Cortex of kidney (tissue), 1 donor: Measurements from ENCODE around the gene HPSE.
"Not testable (repeated sequence)": the region's sequence is repeated elsewhere in the genome, so short reads cannot be mapped to it uniquely, and the experiment has no call there.

Experiments
- DNase-seq: peaks from one replicate; lab custom pipeline; 2025; lab: John Stamatoyannopoulos, UW

HPSE gene

DNA sequence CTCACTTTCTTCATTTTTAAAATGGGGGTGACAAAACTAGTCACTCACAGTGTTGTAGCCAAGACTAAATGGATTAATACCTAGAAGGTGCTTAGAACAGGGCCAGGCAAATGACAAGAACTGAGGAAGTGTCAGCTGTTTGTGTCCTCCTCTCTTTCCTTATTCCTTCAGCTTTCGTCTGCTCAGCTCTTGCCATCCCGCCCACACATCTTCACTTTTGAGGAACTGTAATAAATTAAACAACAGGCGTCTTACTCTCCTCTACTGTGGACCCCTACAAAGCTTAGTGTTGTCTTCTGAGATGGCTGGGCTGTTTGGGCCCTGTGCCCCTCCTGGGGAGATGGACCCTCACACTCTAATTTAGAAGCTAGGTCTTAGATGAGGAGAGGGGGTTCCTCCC is 2.7 kb downstream of the HPSE start:
- DNase-seq, result no peak

DNA sequence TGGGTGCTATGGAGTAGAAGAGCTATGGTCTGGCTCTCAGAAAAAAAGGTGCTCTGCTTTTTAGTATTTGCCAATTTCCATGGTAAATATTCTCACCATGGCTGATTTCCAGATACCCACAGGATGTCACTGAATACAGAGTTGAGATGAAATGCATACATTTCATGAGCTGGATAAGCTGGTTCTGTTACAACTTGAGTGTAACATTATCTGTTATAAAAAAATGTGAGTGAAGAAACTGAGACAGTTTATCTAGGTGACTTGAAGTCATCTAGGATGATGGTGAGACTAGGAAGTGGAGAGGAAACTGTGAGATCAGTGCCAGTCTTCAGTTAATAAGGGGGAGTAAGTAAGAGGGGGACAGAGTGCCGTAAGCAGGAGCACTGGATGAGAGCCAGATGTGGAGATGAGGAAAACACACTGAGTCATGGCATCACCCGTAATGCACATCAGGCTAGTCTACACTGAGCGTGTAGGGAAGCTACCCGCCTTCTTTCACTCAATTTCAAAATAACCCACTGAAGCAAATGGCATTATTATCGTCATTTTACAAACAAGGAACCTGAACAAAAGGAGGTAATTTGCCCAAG is 5.0 kb downstream of the HPSE start:
- DNase-seq, result no peak

DNA sequence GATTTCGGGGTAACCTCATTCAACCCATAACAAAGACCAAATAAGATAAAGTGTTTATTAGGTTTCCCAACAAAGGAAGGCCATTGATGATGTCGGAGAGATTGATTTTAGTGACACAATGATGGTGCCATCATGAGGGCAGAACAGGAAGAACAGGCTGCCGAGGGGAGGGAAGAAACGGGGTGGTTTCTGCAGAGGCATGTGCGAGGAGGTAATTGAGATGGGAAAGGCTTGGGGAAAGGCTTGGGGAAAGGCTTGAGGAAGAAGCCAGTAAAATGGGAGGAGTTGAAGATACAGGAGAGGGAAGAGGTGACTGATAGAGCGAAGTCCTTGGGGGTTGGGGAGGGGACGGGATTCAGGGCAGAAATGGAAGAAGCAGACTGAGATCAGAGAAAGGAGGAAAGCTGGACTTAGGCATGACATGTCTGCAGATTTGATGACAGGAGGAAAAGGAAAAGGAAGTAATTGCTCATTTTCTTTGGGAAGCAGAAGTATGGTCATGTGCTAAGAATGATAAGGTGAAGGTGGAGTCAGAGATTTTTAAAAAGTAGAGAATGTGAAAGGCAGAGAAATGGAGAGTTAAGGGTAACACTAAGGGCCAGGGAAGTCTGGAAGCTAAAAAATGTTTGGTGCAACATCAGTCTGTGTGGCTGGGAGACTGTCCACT is 6.0 kb downstream of the HPSE start:
- DNase-seq, result no peak

DNA sequence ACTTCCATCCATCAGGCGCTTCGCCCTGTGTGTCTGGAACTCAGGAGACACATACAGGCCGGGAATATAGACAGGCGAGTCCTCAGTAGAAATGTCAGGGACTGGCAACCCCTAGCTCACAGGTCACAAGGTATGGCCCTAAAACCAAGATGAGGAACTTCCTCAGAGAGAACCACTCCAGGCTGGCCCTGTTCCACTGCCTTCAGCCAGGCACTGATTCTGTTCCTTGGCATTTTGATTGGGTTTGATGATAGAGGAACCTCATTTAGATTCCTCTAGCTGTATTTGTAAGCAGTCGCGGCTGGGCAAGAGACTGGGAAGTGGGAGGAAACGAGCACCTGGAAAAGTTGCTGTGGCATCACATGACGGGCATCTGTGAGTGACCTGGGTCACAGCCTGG is 8.1 kb downstream of the HPSE start:
- DNase-seq, result no peak

DNA sequence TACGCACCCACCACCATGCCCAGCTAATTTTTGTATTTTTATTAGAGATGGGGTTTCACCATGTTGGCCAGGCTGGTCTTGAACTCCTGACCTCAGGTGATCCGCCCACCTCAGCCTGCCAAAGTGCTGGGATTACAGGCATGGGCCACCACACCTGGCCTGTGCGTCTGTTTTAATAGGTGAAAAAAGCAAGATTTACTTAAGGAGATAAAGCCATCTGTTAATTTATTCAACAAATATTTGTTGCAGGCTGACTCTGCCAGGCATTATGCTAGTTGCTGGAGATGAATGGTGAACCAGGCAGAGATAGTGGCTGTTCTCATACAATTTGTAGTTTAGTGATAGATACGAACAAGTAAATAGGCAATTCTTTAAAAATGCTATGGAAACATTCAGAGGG is 9.3 kb downstream of the HPSE start:
- DNase-seq, result not testable (repeated sequence)

DNA sequence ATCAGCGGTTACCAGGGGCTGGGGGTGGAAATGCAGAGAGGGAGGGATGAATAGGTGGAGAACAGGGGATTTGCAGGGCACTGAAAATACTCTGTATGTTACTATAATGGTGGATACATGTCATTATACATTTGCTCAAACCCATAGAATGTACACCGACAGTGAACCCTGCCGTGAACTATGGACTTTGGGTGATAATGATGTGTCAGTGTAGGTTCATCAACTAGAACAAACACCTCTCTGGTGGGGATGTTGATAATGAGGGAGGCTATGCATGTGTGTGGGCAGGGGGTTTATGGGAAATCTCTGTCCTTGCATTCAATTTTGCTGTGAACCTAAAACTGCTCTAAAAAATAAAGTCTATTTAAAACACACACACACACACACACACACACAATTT is 11.5 kb downstream of the HPSE start:
- no peak for DNase-seq

DNA sequence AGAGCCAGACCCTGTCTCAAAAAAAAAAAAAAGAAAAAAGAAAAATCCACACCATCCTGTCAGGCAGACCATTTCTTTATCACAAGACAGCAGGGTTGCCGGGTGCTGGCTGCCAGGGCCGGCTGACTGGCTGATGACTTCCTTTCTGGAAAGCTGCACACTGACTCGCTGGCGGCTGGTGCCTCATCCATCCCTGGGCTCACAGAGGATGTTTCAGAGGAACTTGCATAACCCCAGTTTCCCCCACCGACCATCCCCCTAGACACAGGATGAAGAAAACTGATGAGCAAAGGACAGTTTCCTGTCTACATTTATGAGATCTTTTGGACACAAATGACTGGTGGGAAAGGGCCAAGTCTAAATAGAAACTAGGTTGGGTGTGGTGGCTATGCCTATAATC is 14.1 kb downstream of the HPSE start:
- no peak for DNase-seq

DNA sequence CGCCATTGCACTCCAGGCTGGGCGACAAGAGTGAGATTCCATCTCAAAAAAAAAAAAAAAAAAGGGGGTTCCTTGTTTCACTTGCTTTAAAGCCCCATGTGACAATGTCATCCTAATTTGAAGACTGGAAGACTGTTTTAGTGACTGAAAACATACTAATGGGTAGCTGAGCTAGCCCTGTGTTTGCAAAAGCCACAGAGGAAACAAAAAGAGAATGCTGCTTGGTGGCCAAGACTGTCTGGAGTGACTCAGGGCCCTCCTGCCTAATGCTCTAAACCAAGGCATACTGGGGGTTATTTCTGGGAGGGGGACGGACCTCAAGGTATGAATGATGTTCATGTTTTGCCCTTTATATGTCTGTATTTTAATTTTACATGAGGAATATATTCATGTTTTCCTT is 16.0 kb downstream of the HPSE start:
- no peak for DNase-seq

DNA sequence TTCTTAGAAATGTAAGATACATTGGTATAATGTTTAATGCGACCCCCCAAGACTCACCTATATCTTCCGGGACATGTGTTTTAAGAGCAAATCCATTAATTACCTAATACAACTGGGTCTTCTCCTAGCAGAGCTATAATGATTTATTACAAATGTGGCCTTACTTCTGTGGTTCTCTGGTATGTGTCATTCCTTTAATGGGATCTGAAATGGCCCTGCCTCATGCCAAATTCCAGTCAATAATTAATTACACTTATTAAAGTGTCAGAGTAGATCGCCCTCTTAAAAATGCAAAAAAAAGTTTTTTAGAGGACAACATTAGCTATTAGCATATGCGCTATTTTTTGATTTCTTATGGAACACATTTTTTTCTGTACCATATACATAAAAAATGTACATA is 17.0 kb downstream of the HPSE start:
- no peak for DNase-seq

DNA sequence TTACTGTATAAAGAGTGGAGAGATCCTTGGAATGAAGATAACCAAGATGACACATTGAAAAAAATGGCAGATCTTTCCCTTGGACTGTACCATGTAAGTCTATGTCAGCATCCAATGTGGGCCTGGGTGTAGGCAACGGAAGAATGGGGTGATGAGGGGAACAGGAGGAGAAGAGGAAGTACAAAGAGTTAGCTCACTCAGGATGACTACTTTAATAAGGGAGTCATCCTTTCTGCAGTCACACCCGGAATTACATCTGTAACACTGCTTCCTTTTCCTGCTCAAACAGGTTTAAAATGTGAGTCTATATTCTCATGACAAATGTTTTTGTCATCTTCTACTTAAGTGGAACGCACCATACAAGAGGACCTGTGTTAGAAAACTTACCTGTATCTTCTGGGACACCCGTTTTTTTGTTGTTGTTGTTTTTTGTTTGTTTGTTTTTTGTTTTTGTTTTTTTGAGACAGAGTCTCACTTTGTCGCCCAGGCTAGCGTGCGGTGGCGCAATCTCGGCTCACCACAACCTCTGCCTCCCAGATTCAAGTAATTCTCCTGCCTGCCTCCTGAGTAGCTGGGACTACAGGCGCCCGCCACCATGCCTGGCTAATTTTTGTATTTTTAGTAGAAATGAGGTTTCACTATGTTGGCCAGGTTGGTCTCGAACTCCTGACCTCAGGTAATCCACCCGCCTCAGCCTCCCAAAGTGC is 18.0 kb downstream of the HPSE start:
- DNase-seq, result no peak

DNA sequence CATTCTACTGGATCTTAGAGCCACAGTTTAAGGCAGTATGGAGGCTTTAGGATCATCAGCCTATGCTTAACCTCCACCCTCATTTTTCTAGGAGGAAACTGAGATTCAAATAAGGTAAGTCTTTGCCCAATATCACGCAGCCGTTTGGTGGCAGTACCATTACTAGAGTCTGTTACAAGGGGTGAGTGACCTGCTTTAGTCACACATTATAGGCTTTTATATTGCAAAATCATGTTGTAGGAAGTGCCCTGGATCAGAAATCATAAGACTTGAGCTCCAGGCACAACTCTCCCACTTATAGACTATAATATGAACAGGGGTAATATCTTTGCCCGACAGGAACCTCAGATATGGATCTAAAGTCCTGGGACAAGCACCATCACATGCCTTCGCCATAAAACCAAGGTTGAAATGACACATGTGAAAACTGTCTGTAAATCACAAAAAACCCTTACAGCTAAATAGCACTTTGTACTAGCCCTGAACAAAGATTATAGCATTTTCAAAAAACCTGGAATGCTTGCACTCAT is 19.2 kb downstream of the HPSE start:
- no peak for DNase-seq

DNA sequence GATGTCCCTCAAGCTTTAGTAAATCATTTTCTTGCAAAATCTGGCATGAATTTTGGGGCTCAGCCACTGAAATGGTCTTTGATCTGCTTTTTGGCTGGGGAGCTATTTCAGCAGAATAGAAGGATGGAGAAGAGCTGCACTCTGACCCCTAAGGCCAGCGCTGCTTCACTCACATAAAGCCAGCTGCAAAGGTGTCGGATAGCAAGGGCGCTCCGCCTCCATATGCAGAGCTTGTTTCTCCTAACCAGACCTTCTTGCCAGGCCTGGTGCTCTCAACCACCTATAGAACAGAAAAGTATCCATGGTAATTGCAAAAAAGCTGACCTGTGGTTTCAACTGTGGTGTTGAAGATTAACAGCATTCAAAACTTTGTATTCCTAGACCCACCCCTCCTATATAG is 26.0 kb downstream of the HPSE start:
- DNase-seq, result no peak

DNA sequence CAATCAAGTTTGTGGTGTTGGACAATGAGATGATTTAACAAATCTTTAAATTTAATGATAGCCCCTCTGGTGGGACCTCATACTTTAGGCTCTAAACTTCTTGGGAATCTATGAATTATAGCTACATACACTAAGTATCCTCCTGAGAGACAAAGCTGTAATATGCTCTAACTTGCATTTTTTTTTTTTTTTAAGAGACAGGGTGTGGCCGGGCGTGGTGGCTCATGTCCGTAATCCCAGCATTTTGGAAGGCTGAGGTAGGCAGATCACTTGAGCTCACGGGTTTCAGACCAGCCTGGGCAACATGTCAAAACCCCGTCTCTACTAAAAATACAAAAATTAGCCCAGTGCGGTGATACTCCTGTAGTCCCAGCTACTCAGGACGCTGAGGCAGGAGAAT is 26.7 kb downstream of the HPSE start:
- DNase-seq, result no peak

DNA sequence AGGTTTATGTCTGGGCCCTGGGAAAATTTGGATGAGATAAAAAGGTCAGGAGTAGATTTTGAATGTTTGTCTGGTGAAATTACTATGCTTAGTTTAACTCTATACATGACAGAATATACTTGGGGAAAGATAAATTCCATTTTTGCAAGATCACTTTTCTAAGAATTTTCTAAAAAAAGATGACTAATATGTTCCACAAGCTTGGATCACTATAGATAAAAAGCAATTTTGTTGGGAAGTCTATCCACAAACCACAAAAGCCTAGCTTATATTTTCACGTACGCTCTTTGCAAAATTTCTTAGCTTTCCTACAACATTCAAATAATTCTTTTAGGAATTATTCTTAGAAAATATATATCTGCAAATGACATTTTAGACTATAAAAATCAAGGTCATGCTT is 29.5 kb downstream of the HPSE start:
- DNase-seq, result no peak

DNA sequence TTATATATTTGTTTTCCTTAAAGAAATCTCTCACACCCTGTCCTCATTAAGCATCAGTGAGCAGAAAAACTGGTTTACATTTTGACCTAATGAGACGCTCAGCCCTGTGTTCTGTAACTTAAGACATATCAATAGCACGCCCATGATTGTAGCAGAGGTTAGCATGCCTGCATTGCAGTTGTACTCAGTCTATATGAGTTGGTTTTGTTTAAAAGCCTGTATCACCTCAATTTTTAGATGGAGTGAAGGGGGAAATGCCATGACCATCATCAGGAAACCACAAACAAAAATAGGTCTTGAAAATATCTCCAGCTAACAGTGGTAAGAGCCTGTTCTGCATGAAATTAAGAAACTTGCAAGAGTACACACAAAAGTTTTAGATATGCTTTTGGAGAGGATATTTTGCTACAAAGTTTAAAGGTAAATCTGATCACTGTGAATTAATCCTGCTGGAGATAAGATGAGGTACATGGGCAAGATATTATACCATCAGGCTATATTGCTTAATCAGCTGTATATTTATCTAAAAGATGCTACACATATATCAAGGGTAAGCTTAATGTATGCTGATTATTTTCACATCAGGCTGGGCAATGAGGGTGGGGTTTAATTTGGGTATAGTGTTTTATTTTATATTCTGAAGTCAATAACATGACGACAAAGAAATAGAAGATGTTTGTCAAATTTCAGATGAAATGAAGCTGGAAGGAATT is 36.9 kb downstream of the HPSE start:
- DNase-seq, result no peak

DNA sequence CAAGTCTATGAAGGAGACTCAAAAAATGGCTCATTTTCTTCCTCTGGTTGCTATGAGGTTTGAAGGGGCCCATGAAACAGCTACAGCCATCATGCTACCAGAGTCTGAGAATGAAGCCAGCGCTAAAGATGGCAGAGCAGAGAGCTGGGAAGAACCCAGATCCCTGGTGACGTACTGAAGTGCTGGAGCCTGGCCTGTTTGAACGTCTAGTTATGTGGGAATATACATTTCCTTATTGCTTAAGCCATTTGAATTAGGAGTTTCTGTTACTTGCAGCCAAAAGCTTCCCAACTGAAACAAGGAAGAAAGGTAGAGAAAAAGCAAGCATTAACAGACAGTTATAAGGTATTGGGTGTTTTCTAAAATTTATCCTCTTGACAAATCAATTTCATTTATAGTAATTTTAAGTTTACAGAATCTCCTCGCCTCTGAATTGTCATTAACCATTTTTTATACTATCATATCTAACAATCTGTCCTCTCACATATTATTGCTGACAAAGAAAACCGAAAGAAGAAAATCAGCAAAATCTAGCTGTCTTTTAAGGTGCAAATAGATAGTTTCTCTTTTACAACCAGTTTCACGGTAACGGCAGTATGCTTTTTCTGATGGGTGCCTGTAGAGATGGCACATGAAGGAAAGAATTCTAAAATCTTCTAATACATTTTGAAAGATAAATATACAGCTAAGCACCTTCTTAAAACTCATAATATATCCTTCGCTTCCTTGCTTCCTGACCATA is 41.2 kb downstream of the HPSE start:
- DNase-seq, result no peak

DNA sequence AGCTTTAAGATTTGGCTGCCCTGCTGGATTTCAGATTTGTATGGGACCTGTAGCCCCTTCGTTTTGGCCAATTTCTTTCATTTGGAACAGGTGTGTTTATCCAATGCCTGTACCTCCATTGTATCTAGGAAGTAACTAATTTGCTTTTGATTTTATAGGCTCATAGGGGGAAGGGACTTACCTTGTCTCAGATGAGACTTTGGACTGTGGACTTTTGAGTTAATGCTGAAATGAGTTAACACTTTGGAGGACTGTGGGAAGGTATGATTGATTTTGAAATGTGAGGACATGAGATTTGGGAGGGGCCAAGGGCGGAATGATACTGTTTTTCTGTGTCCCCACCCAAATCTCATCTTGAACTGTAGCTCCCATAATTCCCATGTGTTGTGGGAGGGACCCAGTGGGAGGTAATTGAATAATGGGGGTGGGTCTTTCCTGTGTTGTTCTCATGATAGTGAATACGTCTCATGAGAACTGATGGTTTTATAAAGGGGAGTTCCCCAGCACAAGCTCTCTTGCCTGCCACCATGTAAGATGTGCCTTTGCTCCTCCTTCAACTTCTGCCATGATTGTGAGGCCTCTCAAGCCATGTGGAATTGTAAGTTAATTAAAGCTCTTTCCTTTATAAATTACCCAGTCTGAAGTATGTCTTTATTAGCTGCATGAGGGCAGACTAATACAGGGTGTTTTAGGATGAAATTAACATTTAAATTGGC is 44.4 kb downstream of the HPSE start:
- DNase-seq, result not testable (repeated sequence)

DNA sequence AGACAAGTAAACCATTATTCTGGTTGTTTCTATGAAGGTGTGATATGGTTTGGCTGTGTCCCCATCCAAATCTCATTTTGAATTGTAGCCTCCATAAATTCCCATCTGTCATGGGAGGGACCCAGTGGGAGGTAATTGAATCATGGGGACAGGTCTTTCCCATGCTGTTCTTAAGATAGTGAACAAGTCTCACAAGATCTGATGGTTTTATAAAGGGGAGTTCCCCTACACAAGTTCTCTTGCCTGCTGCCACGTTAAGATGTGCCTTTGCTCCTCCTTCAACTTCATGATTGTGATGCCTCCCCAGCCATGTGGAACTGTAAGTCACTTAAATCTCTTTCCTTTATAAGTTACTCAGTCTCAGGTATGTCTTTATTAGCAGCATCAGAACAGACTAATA is 46.3 kb downstream of the HPSE start:
- not testable (repeated sequence) for DNase-seq

DNA sequence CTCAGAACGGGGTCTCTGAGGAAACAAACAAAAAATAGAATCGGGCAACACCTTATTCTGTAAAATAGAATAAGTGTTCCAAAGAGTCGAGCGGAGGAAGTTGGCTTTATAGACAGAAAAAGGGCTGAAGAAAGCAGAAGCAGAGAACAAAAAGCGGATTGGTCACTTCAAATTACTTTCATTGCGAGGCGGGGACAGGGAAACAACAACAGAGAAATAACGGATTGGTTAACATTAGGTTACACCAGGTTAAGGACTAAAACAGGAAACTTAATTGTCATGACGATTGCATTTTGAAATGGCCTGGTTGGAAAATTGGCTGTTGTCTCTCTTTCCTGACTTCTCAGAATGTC is 49.6 kb downstream of the HPSE start:
- no peak for DNase-seq

DNA sequence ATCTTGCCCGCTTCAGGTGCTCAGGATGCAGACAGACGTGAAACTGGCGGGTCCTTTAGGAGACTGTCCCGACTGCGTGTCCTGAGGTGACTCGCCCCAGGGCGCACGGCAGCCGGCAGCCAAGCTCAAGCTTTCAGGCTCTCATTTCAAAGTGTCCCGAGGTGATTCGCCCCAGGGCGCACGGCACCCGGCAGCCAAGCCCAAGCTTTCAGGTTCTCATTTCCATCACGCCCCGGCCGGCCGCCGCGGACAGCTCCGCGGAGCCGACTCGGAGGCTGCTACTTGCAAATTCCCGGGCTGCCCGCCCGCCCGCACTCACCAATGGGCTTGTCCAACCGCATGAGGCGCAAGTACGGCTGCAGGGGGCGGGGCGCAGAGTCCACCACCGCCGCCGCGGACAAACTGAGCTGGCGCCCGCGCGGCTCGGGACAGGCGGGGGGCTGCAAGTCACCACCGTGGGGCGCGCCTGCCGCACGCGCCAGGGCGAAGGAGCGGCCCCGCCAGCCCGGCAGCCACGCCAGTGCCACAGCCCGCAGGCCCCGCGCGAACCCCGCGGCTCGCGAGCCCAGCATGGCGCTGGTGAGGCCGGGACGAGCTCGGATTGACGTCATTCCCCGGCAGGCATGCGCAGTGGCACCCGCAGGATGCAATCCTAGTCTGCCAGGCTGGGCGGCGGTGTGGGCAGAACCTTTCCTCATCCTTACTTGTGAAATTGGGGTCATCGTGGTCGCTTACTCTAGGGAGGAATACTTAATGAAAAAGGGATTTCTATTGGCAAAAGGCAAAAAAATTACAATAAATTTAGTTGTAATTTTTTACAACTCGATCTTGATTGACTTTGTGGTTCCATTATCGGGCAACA is 50.2 kb downstream of the HPSE start, which contains the start of gene COQ2:
Gene COQ2, minus strand, starts transcription at position 606 of the 862 bp plus-strand sequence. Its CDS starts 34 bp downstream, at position 572.
- DNase-seq, result peak; percentile 36
